Measurements from ENCODE around the gene RPS6KA2. TPM values are rescaled to one million over a fixed set of nuclear protein-coding genes. Genes with fewer than 3 reads are reported as not detected.

Gene RPS6KA2
- total RNA-seq, 1 experiment from 2014 or later, result 12.3 TPM

GRCh38 chr6:166441325-166442078 is 185.5 kb downstream of the RPS6KA2 start:
- Histone ChIP-seq H3K14ac (ENCODE audit: insufficient read depth, low read length) (no peak overlapping the region), H2BK120ac (ENCODE audit: low read depth, low read length, poor library complexity, severe bottlenecking) (no peak overlapping the region), H2AFZ (ENCODE audit: low read length) (no peak overlapping the region), H2BK20ac (ENCODE audit: low read depth, low read length, poor library complexity, severe bottlenecking) (no peak overlapping the region), H3T11ph (ENCODE audit: low read length) (no peak overlapping the region), H3K9me3 (ENCODE audit: control insufficient read depth, low read depth, low read length) (no peaks in the 10 kb centered on the region), H3K4me2 (ENCODE audit: insufficient read depth, insufficient read length, low read length) (no peak overlapping the region), H3K79me2 (ENCODE audit: insufficient read depth, low read length) (no peaks in the 10 kb centered on the region), H4K91ac (ENCODE audit: insufficient read length, low read depth, low read length) (no peak overlapping the region), H2BK15ac (ENCODE audit: low read depth, low read length) (no peak overlapping the region), H3K27me3 (ENCODE audit: insufficient read depth, low read length) (no peaks in the 10 kb centered on the region), H3K56ac (ENCODE audit: insufficient read length, low read depth, low read length) (no peak overlapping the region), H2BK5ac (ENCODE audit: insufficient read length, low read length) (no peak overlapping the region), H3K4me1 (ENCODE audit: insufficient read depth, low read length) (no peaks in the 10 kb centered on the region), H4K20me1 (ENCODE audit: control insufficient read depth, insufficient read depth, insufficient read length) (no peaks in the 10 kb centered on the region), H4K8ac (replicated peaks; ENCODE audit: insufficient read length, low read depth, low read length) (no peak overlapping the region), H4K5ac (ENCODE audit: insufficient read length, low read depth, low read length) (no peak overlapping the region), H2BK12ac (ENCODE audit: insufficient read length, low read depth, low read length) (no peak overlapping the region), H3K9ac (ENCODE audit: extremely low read depth, insufficient read length, low read length) (no peak overlapping the region), H3K18ac (ENCODE audit: insufficient read length, low read depth, low read length) (no peak overlapping the region), H2AK5ac (ENCODE audit: insufficient read length, low read length) (no peak overlapping the region), H3K23me2 (ENCODE audit: insufficient read length, low read depth, low read length, poor library complexity, severe bottlenecking) (no peaks in the 10 kb centered on the region), H3K79me1 (ENCODE audit: insufficient read depth, low read depth, low read length, poor library complexity, severe bottlenecking) (no peaks in the 10 kb centered on the region), H3K27ac (ENCODE audit: insufficient read length, low read depth, low read length) (no peak overlapping the region), H3K23ac (ENCODE audit: insufficient read length, low read depth, low read length) (no peak overlapping the region), H3K4ac (ENCODE audit: low read depth, low read length) (no peak overlapping the region)
- TF ChIP-seq CTCF (conservative IDR thresholded peaks at IDR 0.05), result no peak
- Mint-ChIP-seq H3K4me1 (no peaks in the 10 kb centered on the region), H3K9me3 (no peaks in the 10 kb centered on the region), H3K36me3 (ENCODE audit: insufficient read depth in 1 of 3, low read depth in 3 of 3) (peaks cover 0 to 3% (median 0%) of the 10 kb centered on the region in 3 experiments; a peak in 3 of 7 replicates), H3K27me3 (ENCODE audit: low read depth) (no peaks in the 10 kb centered on the region), H3K27ac (no peak overlapping the region; a peak in 1 of 7 replicates), H3K4me3 (no peak overlapping the region)
- DNase-seq, result no peak
- no CpG with 5 or more reads among the region's 19 CpGs for WGBS (ENCODE audit: extremely low coverage, insufficient read length, low lambda C conversion rate)
